ENCODE measurements around the gene SUPT4H1.
"Not testable (repeated sequence)": the region's sequence is repeated elsewhere in the genome, so short reads cannot be mapped to it uniquely, and the experiment has no call there.

The SUPT4H1 gene

DNA sequence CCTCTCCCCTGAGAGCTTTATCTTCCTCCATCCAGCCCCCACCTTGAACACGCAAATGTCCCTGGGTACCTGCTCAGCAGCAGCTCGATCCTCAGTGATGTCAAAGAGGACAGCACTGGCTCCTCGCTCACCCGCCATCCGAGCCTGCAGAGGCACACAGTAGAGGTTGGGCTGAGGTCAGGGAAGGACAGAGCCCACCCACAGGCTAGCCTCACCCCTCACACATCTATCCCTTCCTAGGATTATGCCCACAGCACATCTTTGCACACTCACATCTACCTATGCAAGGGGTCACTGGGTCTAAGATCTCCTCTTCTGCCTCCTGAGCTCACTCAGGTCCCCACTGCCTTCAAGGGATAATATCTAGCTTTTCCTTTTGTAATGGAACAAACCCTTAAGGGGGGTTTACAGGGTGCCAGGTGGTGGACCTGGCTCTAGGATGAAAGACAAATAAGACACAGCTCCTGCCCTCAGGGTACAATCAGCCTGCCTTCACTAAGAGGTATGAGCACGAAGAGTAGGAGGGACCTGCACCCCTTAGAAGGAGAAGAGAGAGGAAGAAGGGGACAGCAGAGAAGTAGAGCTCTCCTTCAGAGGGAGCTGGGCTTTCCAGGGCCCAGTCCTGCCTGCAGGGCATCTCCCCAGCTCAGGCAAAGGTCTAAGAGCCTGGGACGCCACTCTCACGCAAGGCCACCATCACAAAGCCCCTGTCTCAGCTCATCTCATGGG, 11.6 kb upstream of the SUPT4H1 start:
- no peak for DNase-seq (ENCODE audit: low read depth, low spot score)

DNA sequence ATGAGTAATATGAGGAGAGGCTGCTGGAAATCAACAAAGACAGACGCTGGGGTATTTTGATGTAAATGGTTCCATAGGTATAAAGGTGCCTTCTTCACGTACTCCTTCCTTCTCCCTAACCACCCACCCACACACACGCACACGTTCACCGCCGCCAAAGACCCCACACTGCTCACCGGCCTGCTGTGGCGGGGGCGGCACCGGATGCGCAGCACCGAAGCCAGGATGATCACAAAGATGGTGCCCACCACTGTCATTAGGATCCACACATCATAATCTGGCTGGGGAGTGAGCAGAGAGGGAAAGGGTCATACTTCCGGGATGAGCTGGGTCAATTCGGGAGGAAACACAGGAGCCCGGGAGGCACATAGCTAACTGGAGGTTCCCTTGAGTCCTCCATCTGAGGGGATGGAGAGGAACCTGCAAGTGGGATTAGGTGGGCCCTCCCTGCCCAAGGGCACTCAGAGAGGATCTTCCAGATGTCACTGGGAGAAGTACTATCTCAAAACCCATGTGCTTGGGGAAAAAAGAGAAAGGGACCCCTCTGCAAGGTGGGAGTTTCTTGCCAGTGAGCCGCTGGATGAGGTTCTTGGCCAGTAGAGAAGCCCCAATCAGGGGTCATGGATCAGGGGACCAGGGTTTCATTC, 10.5 kb upstream of the SUPT4H1 start:
- no peak for DNase-seq (ENCODE audit: low read depth, low spot score)

DNA sequence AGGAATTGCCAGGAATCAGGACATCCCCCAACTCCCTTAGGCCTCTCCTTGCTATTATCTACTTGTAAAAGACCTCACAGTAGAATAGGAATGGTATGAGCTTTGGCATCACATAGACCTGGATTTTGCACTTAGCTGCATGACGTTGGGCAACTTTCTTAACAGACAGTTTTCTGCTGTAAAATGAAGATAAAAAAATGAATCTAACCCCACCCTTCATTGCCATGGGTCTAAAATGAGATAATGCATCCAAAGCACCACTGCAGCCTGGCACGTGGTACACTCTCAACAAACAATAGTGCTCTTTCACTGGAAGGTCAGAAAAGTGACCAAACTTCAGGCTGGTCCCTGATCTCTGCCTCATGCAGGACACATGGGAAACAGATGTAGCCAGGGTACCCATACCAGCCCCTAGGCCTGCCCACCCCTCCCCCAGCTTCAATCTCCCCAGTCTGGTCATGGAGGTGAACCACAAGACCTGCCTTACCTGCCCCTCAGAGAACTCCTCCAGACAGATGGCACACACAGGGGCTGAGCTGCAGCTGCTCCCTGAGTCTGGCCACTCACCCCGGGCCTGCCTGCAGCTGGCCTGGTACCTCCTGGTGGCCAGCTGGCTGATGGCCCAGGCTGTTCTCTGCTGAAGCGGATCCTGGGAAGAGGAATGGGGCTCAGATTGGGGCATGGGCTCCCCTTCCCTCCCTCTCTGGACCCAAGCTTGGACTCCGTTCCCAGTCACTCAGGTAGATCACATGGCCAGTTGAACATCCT, 8.5 kb upstream of the SUPT4H1 start:
- no peak for DNase-seq (ENCODE audit: low read depth, low spot score)

DNA sequence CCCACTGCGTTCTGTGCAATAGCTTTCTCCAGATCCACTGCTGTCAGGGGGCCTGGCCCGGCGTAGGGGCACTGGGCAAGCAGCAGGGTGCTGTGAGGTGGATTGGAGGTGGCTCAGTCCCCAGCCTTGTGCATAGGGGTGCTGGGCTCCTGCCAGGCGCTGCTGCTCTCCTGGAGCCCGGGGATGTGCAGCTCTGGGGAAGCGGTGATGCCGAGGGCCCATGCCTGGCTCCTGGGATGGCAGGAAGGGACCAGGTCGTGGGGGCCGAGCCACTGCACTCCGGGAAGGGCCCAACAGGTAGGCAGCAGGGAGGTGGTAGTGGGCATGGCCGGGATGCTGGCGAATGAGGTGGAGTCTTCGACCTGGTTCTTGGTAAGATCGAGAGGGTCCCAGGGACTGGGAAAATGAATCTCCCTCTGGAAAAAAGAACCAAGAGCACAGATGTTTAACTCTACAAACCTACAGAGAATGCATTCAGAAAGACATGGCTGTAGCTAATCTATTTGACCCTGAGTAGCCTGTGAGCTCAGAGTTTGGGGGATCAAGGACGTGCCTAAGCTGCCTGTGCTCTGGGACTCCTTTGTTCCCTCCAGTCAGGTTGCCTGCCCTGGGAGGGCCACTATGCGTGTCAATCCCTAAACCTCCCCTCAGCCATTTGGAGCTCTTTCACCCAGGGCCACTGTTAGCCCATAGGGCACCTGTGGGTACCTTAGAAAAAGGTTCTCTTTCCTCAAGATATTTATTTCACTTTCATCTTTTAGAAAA, 6.6 kb upstream of the SUPT4H1 start:
- no peak for DNase-seq (ENCODE audit: low read depth, low spot score)

DNA sequence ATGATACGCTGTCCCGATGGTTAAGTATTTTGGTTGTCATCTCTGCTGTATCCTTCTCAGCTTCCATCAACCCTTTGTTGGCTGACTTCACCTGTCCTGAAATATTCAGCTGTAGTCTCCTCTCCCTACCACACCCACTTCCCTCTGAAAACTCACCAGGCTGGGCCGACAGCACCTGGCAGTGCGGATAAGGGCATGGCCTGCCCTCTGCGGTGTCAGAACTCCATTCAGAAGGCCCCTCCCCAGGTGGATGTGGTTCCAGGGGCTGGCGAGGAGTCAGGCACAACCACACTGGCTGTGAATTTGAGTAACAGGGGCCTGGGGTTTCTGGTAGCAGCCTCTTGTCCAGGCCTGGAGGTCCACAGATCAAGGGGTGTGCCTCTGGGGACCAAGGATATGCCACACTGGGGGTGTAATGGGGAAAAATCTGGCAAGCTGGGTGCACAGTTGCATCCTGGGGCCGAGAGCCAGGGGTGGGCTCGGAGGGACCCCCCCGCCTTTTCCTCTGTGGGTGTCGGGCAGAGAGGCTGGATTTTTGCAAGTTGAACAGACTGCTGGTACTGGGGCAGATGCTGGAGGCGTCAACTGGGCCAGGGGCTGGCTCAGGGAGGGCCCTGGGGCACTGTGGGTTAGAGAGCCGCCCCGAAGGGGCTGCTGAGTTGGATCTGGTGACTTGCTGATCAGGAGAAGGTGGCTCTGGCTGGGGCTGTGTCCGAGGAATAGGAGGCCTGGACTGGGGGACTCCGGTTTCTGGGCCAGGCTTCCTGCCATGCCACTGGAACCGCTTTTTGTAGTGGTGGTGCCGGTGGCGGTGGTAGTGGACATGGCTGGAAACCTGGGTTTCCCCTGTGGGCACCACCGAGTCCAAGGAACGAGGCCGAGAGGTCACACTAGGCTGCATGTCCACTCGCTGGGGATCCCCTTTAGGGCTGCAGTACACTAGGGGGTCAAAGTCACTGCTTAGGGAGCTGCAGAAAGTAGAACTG, 5.6 kb upstream of the SUPT4H1 start:
- no peak for DNase-seq (ENCODE audit: low read depth, low spot score)

GRCh38 chr17:58356231-58356630, 4.2 kb upstream of the SUPT4H1 start:
- no peak for DNase-seq (ENCODE audit: low read depth, low spot score)

DNA sequence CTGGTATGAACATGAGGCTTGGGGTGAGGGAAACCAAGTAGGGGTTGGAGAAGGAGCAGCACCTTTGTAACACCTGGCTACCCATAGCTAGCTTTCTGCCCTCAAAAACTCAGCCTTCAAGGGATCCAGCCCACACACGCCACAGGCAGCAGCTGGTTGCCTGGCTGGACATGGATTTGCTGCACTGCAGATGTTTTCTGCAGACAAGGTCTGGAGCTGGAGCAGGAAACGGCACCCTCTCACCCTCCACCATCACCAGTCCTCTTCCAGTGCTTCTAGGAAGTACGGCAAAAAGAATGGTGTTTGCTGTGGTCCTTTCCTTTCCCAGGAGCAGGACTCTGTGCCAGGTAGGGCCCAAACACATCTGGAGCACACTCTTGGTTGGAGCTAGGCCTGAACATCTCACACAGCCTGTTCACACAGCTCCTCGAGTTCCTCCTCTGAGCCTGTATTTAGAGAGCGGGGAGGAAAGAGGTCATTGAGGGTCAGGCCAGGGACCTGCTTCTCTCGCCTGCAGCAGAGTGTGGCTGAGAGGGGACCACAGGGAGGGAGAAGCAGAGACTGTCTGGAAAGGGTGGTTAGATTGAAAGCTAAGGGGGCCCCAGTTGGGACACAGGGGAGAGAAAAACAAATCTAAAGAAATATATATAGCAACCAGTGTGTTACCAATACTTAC, 2.7 kb upstream of the SUPT4H1 start:
- no peak for DNase-seq (ENCODE audit: low read depth, low spot score)

DNA sequence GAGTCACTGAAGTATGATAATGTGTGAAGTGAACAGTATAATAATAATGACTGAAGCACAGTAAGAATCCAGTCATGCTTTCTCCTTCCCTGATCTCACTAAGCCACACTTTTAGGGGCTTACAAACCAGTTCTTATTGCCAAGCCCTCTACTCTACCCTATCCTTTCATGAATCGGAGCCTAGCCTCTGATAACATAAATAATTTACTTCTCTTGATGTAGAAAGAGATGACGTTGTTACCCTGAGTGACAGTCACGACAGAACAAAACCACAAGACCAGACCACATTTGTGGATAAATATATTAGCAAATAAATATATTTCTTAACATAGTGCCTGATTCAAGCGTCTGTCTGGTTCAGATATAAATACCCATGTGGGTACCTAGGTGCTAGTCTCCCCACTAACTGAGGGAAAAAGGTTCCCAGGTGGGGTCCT, 1.4 kb upstream of the SUPT4H1 start:
- no peak for DNase-seq (ENCODE audit: low read depth, low spot score)

DNA sequence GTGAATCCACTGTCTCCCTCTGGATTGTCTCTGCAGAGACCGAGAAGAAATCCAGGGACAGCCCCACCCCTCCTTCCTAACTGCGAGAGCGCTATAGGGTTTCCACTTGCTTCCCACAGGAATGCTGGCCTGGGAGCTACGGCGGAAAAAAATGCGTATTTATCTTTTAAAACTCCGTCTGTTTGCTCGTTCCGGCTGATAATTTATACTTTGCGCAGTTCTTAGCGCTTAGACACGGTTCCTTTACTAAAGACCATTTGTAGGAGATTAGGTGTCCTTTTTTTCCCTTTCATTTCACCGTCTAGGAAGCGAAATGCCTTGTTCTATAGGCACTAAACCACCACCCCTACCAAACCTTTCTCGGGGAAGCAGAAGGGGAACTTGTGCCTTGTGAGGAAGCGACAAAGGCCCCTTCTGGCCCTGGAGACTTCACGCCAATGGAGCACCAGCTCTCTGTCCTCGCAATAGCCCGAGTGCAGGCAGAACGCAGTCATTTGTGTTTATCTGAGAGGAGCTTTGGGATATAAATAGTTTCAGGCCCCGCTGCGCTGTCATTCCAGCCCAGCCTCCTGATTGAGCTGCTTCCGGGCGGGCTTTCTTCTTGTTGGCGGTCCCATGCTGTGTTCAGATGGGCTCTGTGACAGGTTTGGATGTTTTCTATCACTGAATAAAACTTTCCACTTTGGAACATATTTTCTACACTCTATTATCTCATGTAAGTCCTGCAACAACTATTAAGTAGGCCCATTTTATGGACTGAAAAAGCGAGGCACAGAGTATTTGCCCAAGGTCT, 791 bp upstream of the SUPT4H1 start:
- peak; percentile 86 for DNase-seq (ENCODE audit: low read depth, low spot score)

GRCh38 chr17:58351182-58351581, 819 bp downstream of the SUPT4H1 start:
- no peak for DNase-seq (ENCODE audit: low read depth, low spot score)

GRCh38 chr17:58348038-58348437, 4.0 kb downstream of the SUPT4H1 start:
- no peak for DNase-seq (ENCODE audit: low read depth, low spot score)

DNA sequence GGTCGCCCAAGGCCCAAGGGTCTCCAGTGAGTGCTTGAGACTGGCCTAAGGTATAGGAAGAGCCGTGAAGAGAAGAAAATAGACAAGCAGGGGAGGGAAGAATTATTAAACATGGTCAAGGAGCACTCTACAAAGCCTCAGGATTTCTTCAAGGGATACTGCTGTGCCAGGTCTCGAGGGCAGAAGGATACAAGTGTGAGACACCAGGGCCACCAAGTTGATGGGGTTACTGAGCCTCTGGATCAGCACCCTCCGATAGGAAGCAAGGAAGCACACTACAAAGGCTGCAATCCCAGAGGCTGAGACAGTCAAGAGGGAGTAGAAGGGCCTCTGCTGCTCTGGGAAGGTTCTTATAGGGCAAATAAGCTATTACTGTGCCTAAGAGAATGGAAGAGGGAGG, 6.5 kb downstream of the SUPT4H1 start:
- DNase-seq (ENCODE audit: low read depth, low spot score), result no peak

DNA sequence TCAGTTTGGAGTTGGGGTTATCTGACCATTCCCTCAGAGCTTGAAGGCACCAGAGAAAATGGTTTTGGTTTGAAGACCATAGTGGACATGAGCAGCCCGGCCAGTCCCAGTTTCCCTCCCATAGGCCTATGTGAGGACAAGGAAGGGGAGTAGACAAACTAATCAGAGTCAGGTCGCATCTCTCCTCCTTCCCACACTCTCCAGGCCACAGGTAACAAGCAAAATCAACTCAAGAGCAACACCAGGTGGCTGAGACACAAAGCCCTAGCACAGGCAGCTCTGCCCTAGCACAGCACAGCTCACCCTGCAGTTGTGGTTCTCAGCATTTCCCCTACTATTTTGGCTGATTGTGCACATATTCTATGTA, 7.2 kb downstream of the SUPT4H1 start:
- no peak for DNase-seq (ENCODE audit: low read depth, low spot score)

- no peak for DNase-seq (ENCODE audit: low read depth, low spot score)
Measured at GRCh38 chr17:58344047-58344790, 7.8 kb downstream of the SUPT4H1 start.

DNA sequence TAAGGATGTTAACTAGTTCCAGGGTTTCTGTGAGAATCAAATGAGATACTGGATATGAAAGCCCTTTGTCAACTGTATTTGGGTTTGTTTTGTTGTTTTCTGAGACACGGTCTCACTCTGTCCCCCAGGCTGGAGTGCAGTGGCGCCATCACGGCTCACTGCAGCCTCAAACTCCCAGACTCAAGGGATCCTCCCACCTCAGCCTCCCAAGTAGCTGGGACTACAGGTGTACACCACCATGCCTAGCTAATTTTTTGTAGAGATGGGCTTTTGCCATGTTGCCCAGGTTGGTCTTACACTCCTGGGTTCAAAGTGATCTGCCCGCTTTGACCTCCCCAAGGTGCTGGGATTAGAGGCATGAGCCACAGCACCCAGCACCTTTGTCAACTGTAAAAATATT, 8.9 kb downstream of the SUPT4H1 start:
- no peak for DNase-seq (ENCODE audit: low read depth, low spot score)

GRCh38 chr17:58341861-58342475, 10.0 kb downstream of the SUPT4H1 start:
- no peak for DNase-seq (ENCODE audit: low read depth, low spot score)

DNA sequence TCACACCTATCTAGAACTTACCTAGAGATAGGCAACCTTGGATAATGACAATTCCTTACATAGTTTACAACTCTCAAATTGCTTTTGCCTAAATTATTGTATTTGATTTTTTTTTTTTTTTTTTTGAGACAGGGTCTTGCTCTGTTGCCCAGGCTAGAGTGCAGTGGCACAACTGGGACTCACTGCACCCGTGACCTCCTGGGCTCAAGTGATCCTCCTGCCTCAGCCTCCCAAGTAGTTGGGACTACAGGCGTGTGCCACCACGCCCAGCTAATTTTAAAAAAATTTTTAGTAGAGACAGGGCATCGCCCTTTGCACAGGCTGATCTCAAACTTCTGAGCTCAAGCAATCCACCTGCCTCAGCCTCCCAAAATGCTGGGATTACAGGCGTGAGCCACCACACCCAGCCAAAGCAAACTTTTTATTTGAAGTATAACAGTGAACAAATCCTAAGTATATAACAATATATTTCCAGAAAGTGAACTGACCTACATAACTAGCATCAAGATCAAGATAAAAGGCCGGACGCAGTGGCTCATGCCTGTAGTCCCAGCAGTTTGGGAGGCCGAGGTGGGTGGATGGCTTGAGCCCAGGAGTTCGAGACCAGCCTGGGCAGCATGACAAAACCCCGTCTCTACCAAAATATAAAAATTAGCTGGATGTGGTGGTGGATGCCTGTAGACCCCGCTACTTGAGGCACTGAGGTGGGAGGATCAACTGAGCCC, 10.7 kb downstream of the SUPT4H1 start:
- DNase-seq (ENCODE audit: low read depth, low spot score), result not testable (repeated sequence)
